H9 (cell line): Measurements from ENCODE around the gene ARHGDIA. TPM values are rescaled to one million over a fixed set of nuclear protein-coding genes. Genes with fewer than 3 reads are reported as not detected.
A peak's percentile ranks its signal among the peaks of the same experiment; 100 is the strongest.

ENCODE experiments used
- DNase-seq: peaks from one replicate; pipeline ENCODE4 v3.0.0-alpha.2; 2017
- H2AFZ ChIP-seq: one replicate; pipeline ENCODE4 v1.6.1; 2013; ENCODE audit warnings: mild to moderate bottlenecking, low read length, control low read depth, moderate library complexity
- H2AK5ac ChIP-seq: 2 replicates; pipeline ENCODE4 v1.6.1; 2013; ENCODE audit warnings: low read length, control low read depth, mixed read lengths; ENCODE audit not compliant: insufficient read length
- H2BK120ac ChIP-seq: one replicate; pipeline ENCODE4 v1.6.1; 2013; ENCODE audit warnings: low read depth, mild to moderate bottlenecking, low read length, control low read depth, inconsistent platforms; ENCODE audit not compliant: poor library complexity, severe bottlenecking
- H2BK12ac ChIP-seq: 2 replicates; pipeline ENCODE4 v1.6.1; 2013; ENCODE audit warnings: low read length, control low read depth, mixed read lengths, low read depth; ENCODE audit not compliant: insufficient read length
- H2BK15ac ChIP-seq: 2 replicates; pipeline ENCODE4 v1.6.1; 2013; ENCODE audit warnings: low read depth, low read length, control low read depth
- H2BK20ac ChIP-seq: one replicate; pipeline ENCODE4 v1.6.1; 2013; ENCODE audit warnings: low read depth, mild to moderate bottlenecking, low read length, control low read depth, inconsistent platforms; ENCODE audit not compliant: poor library complexity, severe bottlenecking
- H2BK5ac ChIP-seq: 2 replicates; pipeline ENCODE4 v1.6.1; 2013; ENCODE audit warnings: low read length, control low read depth, mixed read lengths; ENCODE audit not compliant: insufficient read length
- H3K14ac ChIP-seq: 2 replicates; pipeline ENCODE4 v1.6.1; 2013; ENCODE audit warnings: low read length, control low read depth; ENCODE audit not compliant: insufficient read depth
- H3K18ac ChIP-seq: 2 replicates; pipeline ENCODE4 v1.6.1; 2013; ENCODE audit warnings: low read depth, mild to moderate bottlenecking, mixed read lengths, low read length, control low read depth; ENCODE audit not compliant: insufficient read length
- H3K23ac ChIP-seq: 2 replicates; pipeline ENCODE4 v1.6.1; 2013; ENCODE audit warnings: low read length, control low read depth, mixed read lengths, low read depth; ENCODE audit not compliant: insufficient read length
- H3K23me2 ChIP-seq: 2 replicates; pipeline ENCODE4 v1.6.1; 2013; ENCODE audit warnings: low read depth, mild to moderate bottlenecking, mixed read lengths, low read length, control low read depth; ENCODE audit not compliant: insufficient read length, poor library complexity, severe bottlenecking
- H3K27ac ChIP-seq: 2 replicates; pipeline ENCODE4 v1.5.1; 2013; ENCODE audit warnings: low read length, control low read depth, mixed read lengths, low read depth; ENCODE audit not compliant: insufficient read length
- H3K27me3 ChIP-seq: 2 replicates; pipeline ENCODE4 v1.6.1; 2013; ENCODE audit warnings: low read length, control low read depth, inconsistent platforms; ENCODE audit not compliant: insufficient read depth
- H3K4ac ChIP-seq: 2 replicates; pipeline ENCODE4 v1.6.1; 2013; ENCODE audit warnings: low read depth, mild to moderate bottlenecking, control low read depth, inconsistent platforms, low read length, moderate library complexity
- H3K4me1 ChIP-seq: 2 replicates; pipeline ENCODE4 v1.6.1; 2013; ENCODE audit warnings: low read length, control low read depth, inconsistent platforms; ENCODE audit not compliant: insufficient read depth
- H3K4me2 ChIP-seq: 2 replicates; pipeline ENCODE4 v1.6.1; 2013; ENCODE audit warnings: low read length, control low read depth, mixed read lengths; ENCODE audit not compliant: insufficient read length, insufficient read depth
- H3K56ac ChIP-seq: 2 replicates; pipeline ENCODE4 v1.6.1; 2013; ENCODE audit warnings: low read depth, mild to moderate bottlenecking, mixed read lengths, low read length, control low read depth; ENCODE audit not compliant: insufficient read length
- H3K79me1 ChIP-seq: 2 replicates; pipeline ENCODE4 v1.6.1; 2013; ENCODE audit warnings: low read depth, mild to moderate bottlenecking, moderate library complexity, low read length, control low read depth, inconsistent platforms; ENCODE audit not compliant: insufficient read depth, poor library complexity, severe bottlenecking
- H3K79me2 ChIP-seq: 2 replicates; pipeline ENCODE4 v1.6.1; 2013; ENCODE audit warnings: low read length, control low read depth, inconsistent platforms; ENCODE audit not compliant: insufficient read depth
- H3K9ac ChIP-seq: 2 replicates; pipeline ENCODE4 v1.6.1; 2013; ENCODE audit warnings: low read length, control low read depth, mixed read lengths; ENCODE audit not compliant: insufficient read length; ENCODE audit errors: extremely low read depth
- H3K9me3 ChIP-seq: one replicate; pipeline ENCODE4 v1.6.1; 2013; ENCODE audit warnings: low read depth, low read length, inconsistent platforms; ENCODE audit not compliant: control insufficient read depth
- H3T11ph ChIP-seq: one replicate; pipeline ENCODE4 v1.6.1; 2013; ENCODE audit warnings: mild to moderate bottlenecking, low read length, control low read depth, inconsistent platforms
- H4K20me1 ChIP-seq: one replicate; pipeline ENCODE4 v1.6.1; 2013; ENCODE audit not compliant: control insufficient read depth, insufficient read length, insufficient read depth
- H4K5ac ChIP-seq: 2 replicates; pipeline ENCODE4 v1.6.1; 2013; ENCODE audit warnings: low read depth, mild to moderate bottlenecking, mixed read lengths, low read length, control low read depth; ENCODE audit not compliant: insufficient read length
- H4K8ac ChIP-seq: replicated peaks from 2 replicates; pipeline ENCODE4 v1.6.1; 2013; ENCODE audit warnings: low read length, control low read depth, mixed read lengths, low read depth; ENCODE audit not compliant: insufficient read length
- H4K91ac ChIP-seq: 2 replicates; pipeline ENCODE4 v1.6.1; 2013; ENCODE audit warnings: low read depth, mild to moderate bottlenecking, moderate library complexity, mixed read lengths, low read length, control low read depth; ENCODE audit not compliant: insufficient read length
- H3K27ac Mint-ChIP-seq, 3 experiments: 2 replicates in 2 of 3; 3 replicates in 1 of 3; pipeline ENCODE4 v1.8.0; 2020 to 2021; ENCODE audit warnings: mixed read lengths in 3 of 3, mild to moderate bottlenecking in 1 of 3, moderate library complexity in 1 of 3
- H3K27me3 Mint-ChIP-seq: 2 replicates; pipeline ENCODE4 v1.8.0; 2021; ENCODE audit warnings: low read depth, mild to moderate bottlenecking, moderate library complexity, mixed read lengths
- H3K36me3 Mint-ChIP-seq, 3 experiments: 2 replicates in 2 of 3; 3 replicates in 1 of 3; pipeline ENCODE4 v1.8.0; 2020 to 2021; ENCODE audit warnings: low read depth in 3 of 3, mixed read lengths in 3 of 3; ENCODE audit not compliant: insufficient read depth in 1 of 3
- H3K4me1 Mint-ChIP-seq, 2 experiments: 2 replicates each; pipeline ENCODE4 v1.8.0; 2020; ENCODE audit warnings: mixed read lengths in 2 of 2
- H3K4me3 Mint-ChIP-seq, 2 experiments: 2 replicates in 1 of 2; 3 replicates in 1 of 2; pipeline ENCODE4 v1.8.0; 2020 to 2021; ENCODE audit warnings: mild to moderate bottlenecking in 2 of 2, mixed read lengths in 2 of 2, moderate library complexity in 1 of 2
- H3K9me3 Mint-ChIP-seq, 2 experiments: 2 replicates in 1 of 2; 3 replicates in 1 of 2; pipeline ENCODE4 v1.8.0; 2020; ENCODE audit warnings: mild to moderate bottlenecking in 2 of 2, mixed read lengths in 2 of 2, moderate library complexity in 1 of 2
- CTCF ChIP-seq: fragments of 200-600 bp; sonication (generic); conservative IDR thresholded peaks from 3 replicates; pipeline ENCODE4 v1.8.0; 2021; ENCODE audit warnings: antibody characterized with exemption, mild to moderate bottlenecking
- WGBS: extraction: QIAGEN DNeasy Blood & Tissue Kit; methylation state at CpG from one replicate; pipeline ENCODE4 v1.1.7; 2013; ENCODE audit warnings: missing lambda C conversion rate, low lambda C conversion rate, mixed read lengths; ENCODE audit not compliant: insufficient read length; ENCODE audit errors: extremely low coverage; 5-methylcytosine and 5-hydroxymethylcytosine counted together
- total RNA-seq: library from RNA; stranded (reverse); gene quantifications from 2 replicates; pipeline ENCODE4 v1.2.1, GENCODE V29; 2021

ARHGDIA gene
- total RNA-seq, 1 experiment from 2014 or later, result 247 TPM

GRCh38 chr17:81870131-81870980, 781 bp downstream of the ARHGDIA start:
- H4K91ac ChIP-seq, result no peak overlapping the region
- no peak overlapping the region for H2AFZ ChIP-seq
- no peak overlapping the region for H3K4ac ChIP-seq
- peak overlapping the region; percentile 61 for H3K4me2 ChIP-seq
- Mint-ChIP-seq H3K27ac (peak overlapping the region; percentile 27 to 68 (median 44); a peak in 2 of 7 replicates), H3K36me3 (peaks cover 4 to 13% (median 6%) of the 10 kb centered on the region in 3 experiments; a peak in 6 of 7 replicates), H3K4me3 (peak overlapping the region; percentile 77 to 86), H3K4me1 (peaks cover 17 to 34% of the 10 kb centered on the region in 2 experiments), H3K9me3 (no peaks in the 10 kb centered on the region), H3K27me3 (no peaks in the 10 kb centered on the region; the same call in 1 of the 2 replicates)
- no peaks in the 10 kb centered on the region for H3K4me1 ChIP-seq
- no CpG with 5 or more reads among the region's 65 CpGs for WGBS
- H3K27me3 ChIP-seq, result no peaks in the 10 kb centered on the region
- H3K23me2 ChIP-seq, result peaks cover 8% of the 10 kb centered on the region
- H3K56ac ChIP-seq, result no peak overlapping the region
- H4K20me1 ChIP-seq, result no peaks in the 10 kb centered on the region
- H3K9me3 ChIP-seq, result no peaks in the 10 kb centered on the region
- no peak overlapping the region for H2BK120ac ChIP-seq
- no peak overlapping the region for H2BK15ac ChIP-seq
- no peaks in the 10 kb centered on the region for H3K79me1 ChIP-seq
- H4K8ac ChIP-seq, result no peak overlapping the region
- TF ChIP-seq CTCF, result no peak
- no peak overlapping the region for H2BK12ac ChIP-seq
- peak; percentile 62 for DNase-seq
- no peak overlapping the region for H4K5ac ChIP-seq
- no peak overlapping the region for H3K23ac ChIP-seq
- no peaks in the 10 kb centered on the region for H3K79me2 ChIP-seq
- H2BK5ac ChIP-seq, result no peak overlapping the region
- H3T11ph ChIP-seq, result no peak overlapping the region
- no peak overlapping the region for H2BK20ac ChIP-seq
- H3K27ac ChIP-seq, result no peak overlapping the region
- no peak overlapping the region for H3K18ac ChIP-seq
- no peak overlapping the region for H2AK5ac ChIP-seq
- peak overlapping the region; percentile 49 for H3K9ac ChIP-seq
- H3K14ac ChIP-seq, result no peak overlapping the region
